GM19397 (cell line): Measurements from ENCODE around the gene FAM90A1.
"Not testable (repeated sequence)": the region's sequence is repeated elsewhere in the genome, so short reads cannot be mapped to it uniquely, and the experiment has no call there.

ENCODE experiments used
- ATAC-seq: cut with Tn5 transposase; IDR thresholded peaks from one replicate; pipeline ENCODE4 v1.9.1; 2021; ENCODE audit warnings: mild to moderate bottlenecking, moderate library complexity; ENCODE audit not compliant: unreplicated experiment

FAM90A1 gene, protein sequence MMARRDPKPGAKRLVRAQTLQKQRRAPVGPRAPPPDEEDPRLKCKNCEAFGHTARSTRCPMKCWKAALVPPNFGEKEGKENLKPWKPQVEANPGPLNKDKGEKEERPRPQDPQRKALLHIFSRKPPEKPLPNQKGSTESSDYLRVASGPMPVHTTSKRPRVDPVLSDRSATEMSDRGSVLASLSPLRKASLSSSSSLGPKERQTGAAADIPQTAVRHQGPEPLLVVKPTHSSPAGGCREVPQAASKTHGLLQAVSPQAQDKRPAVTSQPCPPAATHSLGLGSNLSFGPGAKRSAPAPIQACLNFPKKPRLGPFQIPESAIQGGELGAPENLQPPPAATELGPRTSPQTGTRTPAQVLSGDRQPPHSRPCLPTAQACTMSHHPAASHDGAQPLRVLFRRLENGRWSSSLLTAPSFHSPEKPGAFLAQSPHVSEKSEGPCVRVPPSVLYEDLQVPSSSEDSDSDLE

DNA sequence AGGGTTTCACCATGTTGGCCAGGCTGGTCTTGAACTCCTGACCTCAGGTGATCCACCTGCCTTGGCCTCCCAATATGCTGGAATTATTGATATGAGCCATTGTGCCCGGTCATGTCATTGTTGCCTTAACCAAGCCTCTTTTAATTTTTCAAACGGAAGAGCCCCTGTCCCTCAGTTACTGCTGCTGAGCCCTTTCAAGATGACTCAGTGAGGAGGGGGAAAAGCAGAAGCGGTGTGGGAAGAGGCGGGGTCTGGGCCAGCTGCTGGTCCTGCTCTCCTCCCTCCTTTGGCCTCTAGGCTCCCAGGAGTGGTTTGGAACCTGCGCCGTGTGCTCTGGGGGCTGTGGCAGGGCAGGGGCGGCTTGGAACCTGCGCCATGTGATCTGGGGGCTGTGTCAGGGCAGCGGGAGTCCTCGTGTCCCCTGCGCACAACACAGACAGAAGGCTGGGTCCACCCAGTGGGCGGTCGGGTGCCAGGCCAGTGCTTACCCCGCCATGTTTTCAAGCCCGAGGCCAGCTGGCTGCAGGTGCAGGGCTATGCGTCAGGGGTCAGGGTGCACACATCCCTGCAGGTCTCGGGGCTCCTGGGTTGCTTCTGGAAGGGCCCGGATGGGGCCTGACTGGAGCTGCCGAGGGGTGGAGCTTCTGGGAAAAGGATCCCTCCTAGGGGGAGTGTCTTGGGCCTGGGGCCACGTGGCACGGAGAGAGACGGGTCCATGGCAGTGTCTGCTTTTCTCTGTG lies at the start of gene FAM90A1:
FAM90A1 (minus strand) TSS at position 627 of the 740 bp plus-strand sequence. CDS start 2,786 bp downstream, outside the sequence.
- ATAC-seq = not testable (repeated sequence)

DNA sequence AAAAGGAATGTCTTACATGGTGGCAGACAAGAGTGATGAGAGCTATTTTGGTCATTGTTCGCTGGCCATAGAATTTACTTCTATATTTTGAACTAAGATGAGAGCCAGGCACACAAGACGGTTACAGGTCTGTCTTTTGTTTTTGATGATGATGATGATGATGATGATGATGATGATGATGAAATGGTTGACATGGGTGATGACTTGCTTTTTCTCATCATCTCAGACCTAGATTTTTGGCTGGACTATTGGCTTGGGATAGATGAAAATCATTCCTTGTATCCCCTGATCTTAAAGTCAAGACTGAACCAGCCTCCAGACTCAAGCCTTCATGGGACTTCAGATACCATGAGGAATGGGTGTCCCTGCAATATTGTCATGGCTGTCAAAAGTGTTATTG lies 49.0 kb upstream of the FAM90A1 start:
- ATAC-seq = not testable (repeated sequence)

DNA sequence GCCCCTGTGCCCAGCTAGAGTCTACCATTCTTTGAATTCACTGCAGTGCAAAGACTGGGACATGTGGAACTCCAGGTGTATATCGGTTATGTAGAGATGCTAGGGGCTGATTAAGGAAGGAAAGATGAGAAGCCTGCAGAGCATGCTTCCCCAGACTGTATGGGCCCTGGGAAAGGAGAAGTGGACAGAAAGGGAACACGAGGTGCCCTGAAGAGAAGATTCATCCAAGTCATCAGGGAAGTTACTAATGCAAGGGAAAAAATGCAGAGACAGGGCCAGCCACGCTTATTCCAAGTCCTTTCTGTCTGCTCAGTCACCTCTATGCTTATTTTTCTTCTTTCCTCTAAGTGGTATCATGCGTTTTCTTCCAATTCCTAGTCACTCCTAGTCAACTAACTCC lies 39.3 kb upstream of the FAM90A1 start:
- ATAC-seq = not testable (repeated sequence)

DNA sequence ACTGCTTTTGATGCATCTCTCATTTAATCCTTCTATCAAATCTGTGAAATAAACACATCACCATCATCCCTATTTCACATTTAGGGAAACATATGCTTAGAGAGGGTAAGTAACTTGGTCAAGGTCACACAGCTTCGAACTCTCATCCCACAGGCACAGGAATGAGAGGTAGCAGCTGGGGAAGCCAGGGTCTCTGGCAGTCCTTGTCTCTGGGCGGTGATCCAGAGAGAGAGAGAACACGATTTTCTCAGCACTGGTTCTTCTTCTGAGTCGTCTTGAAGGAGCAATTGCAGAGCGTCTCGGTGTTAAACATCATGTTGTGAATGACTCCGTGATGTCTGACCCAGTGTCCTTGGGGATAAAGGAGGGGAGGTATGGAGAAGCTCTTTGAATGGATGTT lies 36.8 kb upstream of the FAM90A1 start:
- ATAC-seq = not testable (repeated sequence)

DNA sequence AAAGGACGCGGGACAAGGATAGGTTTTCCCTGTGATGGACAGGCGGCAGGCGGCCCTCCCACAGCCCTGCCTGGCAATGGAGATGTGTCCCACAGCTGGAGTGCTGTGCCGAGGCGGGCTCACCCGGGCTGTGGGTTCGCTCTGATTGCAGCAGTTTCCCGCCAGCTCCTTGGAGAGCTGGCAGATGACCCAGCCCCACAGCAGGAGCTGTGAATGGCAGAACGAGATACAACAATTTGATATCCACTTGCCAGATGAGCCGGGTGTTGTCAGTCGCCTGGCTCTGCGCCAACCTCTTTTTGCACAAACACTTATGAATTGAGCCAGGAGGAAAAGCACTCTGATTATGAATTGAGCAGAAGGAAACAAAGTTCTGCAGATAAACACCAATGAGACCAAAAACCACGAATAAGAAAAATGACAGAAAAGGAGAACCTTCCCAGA lies 33.7 kb upstream of the FAM90A1 start:
- ATAC-seq = not testable (repeated sequence)

DNA sequence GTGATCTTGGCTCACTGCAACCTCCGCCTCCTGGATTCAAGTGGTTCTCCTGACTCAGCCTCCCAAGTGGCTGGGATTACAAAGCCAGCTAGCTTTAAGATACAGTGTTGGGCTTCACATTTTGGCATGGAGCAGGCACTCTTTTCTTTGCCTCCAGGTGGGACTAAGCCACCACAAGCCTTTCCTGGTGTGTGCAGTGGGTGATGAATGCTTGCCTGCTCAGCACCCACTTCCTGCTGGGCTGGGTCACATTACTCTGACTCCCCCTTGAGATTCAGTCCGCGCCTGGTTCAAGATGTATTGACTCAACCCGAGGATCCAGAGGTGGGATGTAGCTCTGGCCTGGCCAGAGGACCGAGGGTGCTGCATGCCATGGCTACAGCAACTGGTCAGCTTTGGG lies 28.9 kb upstream of the FAM90A1 start:
- ATAC-seq = not testable (repeated sequence)

DNA sequence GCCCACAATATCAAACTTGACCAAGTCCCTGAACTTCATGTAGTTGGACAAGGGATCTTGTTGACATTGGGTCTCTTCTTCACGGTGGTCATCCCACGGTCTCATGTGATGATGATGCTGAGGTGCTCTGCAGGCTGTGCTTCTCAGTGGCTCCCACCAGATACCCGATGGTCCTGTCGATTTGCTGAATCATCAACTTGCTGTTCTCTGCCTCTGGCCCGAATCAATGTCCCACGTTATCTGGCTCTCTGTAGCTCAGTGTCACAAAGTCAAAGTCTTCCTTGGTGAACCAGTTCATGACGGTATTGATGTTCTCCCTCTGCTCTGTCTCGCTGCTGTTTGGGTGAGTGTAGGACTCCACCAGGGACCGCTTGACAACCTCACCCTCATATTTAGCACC lies 27.3 kb upstream of the FAM90A1 start:
- not testable (repeated sequence) for ATAC-seq

DNA sequence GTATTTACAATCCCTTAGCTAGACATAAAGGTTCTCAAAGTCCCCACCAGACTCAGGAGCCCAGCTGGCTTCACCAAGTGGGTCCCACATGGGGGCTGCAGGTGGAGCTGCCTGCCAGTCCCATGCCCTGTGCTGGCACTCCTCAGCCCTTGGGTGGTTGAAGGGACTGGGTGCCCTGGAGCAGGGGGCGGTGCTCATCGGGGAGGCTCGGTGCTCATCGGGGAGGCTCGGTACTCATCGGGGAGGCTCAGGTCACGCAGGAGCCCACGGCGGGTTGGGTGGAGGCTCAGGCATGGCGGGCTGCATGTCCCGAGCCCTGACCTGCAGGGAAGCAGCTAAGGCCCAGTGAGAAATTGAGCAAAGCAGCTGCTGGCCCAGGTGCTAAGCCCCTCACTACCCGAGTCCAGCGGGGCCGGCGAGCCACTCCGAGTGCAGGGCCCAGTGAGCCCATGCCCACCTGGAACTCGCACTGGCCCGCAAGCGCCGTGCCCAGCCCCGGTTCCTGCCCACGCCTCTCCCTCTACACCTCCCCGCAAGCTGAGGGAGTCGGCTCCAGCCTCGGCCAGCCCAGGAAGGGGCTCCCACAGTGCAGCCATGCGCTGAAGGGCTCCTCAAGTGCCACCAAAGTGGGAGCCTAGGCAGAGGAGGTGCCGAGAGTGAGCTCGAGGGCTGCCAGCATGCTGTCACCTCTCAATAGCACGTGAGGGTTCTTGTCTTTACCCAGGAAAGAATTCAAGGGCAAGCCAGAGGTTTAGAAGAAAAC lies 24.8 kb upstream of the FAM90A1 start:
- ATAC-seq = not testable (repeated sequence)

DNA sequence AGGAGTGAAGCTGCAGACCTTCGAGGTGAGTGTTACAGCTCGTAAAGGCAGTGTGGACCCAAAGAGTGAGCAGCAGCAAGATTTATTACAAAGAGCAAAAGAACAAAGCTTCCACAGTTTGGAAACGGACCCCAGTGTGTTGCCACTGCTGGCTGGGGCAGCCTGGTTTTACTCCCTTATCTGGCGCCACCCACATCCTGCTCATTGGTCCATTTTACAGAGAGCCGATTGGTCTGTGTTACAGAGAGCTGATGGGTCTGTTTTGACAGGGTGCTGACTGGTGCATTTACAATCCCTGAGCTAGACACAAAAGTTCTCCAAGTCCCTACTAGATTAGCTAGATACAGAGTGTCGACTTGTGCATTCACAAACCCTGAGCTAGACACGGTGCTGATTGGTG lies 24.2 kb upstream of the FAM90A1 start:
- ATAC-seq = not testable (repeated sequence)

DNA sequence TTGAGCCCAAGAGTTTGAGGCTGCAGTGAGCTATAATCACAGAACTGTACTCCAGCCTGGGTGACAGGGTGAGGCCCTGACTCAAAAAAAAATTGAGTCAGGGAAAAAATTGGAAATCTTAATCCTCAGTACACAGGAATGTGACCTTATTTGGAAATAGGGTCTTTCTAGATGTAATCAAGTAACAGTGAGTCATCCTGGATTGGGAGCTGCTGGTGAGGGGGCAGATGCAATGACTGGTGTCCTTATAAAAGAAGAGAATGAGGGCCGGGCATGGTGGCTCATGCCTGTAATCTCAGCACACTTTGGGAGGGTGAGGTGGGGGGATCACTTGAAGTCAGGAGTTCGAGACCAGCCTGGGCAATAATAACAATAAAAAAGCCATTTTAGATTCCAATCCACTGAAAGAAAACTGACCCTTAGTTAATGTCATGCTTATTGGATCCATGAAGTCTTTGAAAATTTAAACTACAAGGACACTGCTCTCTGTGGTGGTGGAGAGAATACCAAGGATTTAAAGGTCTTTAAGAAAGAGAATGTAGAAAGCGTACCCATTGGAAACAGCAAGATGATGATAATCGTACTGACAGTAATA lies 19.6 kb upstream of the FAM90A1 start:
- not testable (repeated sequence) for ATAC-seq

DNA sequence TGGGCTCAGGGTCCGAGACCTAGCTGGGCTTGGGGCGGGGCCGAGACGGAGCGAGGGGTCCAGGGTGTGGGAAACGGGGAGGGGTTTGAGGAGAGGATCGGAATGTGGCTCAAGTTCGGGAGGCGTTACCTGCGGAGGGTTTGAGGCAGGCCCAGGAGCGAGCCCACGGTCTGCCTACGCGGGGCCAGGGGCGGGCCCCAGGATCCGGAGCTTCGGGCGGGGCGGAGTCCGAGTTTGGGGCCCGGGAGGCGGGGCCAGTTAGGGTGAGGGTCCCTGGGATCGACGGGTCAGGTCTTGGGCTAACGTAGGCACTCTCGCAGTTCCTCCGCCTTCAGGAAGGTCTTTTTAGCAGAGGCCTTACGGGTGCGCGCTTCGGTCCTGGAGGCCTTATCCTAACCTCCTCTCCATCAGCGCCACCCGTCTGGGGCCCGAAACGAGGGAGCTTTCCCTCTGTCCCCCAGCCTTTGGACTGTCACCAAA lies 16.3 kb upstream of the FAM90A1 start:
- ATAC-seq = peak; percentile 16

DNA sequence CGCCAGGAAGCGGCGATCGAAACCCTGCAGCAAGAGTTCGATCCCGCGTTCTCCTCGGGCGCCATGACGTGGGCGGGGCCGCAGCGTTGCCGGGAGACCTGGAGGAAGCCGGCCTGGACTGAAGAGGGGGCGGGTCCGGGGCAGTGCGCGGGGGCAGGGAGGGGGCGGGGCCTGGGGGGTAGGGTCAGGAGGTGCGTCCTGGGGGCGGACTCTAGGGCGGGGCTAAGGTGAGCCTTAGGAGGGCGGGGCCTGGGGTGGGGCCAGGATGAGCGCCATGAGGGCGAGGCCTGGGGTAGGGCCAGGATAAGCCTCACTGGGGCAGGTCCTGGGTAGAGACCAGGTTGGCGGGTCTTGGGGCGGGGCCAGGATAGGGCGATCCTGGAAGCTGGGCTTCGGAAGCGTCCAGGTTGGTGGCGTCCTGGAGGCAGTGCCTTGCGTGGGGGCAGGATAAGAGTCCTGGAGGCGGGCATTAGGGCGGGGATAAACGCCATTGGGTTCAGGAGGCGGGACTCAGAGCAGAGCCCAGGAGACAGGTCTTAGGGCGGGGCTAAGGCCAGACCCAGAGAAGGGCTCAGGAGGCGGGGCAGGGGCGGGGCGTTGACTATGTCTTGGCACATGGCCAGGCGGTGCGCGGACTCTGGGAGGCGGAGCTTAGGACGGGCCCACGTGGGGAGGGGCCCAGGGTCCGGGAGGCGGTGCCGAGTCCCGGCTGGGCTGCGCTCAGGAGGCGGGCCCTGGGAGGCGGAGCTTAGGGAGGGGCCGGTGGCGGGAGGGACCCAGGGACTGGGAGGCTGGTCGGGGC lies 15.7 kb upstream of the FAM90A1 start:
- peak; percentile 95 for ATAC-seq

DNA sequence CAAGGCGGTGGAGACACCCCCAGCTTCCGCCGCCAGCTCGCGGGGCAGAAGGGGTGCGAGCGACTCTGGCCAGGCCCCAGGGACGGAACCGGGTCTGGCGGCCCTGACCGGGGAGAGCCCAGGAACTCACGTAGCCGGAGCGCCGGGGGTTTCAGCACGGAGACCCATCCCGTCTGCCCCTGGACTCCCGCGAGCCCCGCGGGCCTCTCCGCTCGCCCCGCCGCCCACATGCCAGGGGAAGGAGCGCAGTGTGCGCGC lies 15.1 kb upstream of the FAM90A1 start:
- not testable (repeated sequence) for ATAC-seq

DNA sequence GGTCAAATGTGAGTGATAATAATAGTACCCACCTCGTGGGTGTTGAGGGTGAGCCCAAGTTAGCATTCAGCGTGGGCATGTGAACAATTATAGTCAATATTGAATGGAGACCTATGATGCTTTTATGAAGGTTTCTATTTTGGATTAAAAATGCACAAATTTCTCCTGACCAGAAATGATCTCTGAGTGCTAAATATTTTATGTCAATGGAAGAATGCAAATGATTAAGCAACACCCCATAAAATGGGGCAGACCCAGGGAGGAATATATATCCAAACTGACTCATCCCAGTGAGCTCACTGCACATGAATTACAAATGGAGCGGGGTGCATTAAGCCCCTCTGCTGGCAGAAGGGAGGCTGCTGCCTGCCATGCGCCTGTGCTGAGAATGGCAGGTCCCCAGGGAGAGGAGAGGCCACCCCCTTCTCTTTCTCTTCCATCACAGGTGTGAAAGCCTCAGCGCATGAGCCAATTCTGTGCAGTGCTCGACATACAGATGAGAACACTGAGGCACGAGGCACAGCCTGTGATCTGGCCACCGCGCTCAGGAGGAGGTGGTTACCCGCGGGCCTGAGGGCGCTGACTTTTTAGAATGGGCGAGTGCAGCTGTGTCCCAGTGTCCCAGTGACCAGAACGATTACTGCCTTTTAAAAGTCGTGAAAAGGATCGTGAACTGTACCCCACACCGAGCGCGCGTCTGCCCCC lies 14.7 kb upstream of the FAM90A1 start:
- not testable (repeated sequence) for ATAC-seq

DNA sequence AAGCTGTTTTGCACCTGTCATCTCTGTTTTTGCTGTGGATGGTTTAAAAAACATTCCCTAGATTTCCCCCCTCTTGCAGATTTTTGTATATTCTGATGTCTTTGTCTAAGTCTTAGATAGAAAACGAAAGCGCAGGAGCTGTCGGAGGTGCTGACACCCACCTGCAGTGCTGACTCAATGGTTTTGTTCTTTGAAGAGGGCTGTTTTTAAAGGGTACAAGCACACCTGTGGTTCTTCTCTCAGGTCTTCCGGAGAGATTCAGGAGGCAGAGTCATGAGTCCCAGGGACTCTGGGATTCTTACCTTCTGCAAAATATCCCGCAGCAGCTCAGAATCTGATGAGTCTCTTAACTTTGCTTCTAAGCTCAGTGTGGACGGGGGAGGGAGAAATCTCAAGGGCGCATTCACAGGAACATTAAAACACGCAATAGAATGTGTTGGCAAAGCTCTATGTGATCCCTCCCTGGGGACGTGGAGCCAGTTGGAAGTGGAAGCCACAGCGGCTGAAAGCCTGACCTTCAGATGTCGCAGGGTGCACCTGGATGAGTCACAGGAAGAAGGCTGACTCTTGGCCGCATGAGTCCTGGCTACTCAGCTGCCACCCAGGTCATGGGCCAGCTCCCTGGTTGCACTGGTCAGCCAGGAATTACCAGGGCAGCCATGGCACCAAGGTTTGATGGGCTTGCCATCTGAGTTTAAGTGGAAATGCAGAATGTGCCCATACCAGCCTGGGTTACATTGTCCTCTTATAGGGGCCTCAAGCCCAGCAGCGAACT lies 13.1 kb upstream of the FAM90A1 start:
- not testable (repeated sequence) for ATAC-seq

DNA sequence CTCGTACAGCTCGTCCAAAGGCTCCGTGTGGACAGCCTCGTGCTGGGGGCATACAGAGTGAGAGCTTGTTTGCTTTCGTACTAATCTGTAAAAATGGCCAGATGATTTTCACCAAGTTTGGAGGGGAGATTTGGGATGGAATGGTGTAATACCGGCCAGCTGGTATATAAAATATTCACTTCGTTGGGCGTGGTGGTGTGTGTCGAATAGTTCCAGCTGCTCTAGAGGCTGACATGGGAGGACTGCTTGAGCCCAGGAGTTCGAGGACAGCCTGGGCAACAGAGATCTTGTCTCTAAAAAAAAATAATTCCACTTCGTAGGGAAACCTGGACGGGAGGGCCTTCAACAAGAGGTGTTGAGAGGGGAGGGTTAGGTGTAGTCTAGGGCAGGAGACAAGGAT lies 9.6 kb upstream of the FAM90A1 start:
- not testable (repeated sequence) for ATAC-seq

DNA sequence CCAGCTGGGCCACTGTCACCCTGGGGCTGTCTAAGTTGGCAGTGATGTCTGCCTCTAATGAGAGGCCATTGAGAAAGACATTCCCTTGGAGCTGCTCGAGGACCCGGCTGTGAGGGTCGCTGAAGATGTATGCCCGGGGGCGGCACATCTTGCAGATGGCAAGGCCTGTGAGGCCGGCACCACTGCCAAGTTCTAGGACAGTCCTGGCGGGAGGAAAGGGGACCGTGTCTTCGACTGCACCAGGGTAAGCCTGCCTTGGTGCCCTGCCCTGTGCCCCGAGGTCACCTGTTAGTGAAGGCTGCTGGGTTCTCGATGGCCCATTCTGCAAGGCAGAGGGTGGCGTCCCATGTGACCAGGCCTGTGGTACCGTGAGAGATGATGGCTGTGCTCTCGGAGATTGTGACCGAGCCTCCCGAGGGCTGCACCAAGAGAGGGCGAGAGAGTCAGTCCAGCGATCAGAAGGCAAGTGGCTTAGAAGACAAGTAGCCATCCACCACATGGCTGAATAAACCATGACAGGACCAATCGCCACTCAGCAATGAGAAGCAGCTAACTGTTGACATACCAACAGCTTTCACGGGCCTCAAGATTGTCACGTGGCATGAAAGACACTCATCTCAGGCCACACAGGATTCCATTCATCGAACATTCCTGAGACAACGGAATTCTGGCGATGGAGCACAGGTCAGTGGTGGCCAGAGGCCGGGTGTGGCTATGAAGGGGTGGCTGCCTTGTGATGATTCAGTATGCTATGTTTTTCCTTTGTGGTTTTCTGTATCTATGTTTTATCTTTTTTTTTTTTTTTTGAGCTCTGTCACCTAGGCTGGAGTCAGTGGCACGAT lies 8.1 kb upstream of the FAM90A1 start:
- not testable (repeated sequence) for ATAC-seq

DNA sequence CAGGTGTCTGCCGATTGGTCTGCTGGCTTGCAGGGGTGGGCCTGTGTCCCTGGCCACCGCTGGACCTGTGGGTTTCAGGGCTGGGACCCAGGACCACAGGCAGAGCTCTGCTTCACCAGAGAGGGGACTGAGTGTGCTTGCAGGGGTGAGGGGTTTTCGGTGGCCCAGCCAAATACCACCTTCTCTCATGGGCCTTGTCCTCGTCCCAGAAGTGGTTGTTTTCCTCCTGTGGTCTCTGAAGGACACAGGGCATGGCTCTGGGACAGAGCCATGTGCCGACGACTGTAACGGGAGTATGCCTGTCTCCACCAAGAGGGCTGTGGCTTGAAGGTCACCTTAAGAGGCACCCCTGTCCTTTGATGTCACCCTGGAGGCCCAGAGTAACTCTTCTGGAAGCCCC lies 7.3 kb upstream of the FAM90A1 start:
- not testable (repeated sequence) for ATAC-seq
